Activated CD8-positive, alpha-beta T cell treated with anti-CD3 and anti-CD28 coated beads, Interleukin-2, amount 10 ng/mL, durations not matched to agents 7 days and 5 days (primary cell): ENCODE results near the gene BTN3A1. TPM values are rescaled to one million over a fixed set of nuclear protein-coding genes. Genes with fewer than 3 reads are reported as not detected.
"Not testable (repeated sequence)": the region's sequence is repeated elsewhere in the genome, so short reads cannot be mapped to it uniquely, and the experiment has no call there.

Source experiments
- ATAC-seq: fragments of 150-1000 bp; cut with Tn5 transposase; one replicate; pipeline ENCODE4 v1.10.0; 2021; ENCODE audit warnings: moderate library complexity
- CTCF ChIA-PET: fragments of 350-600 bp; sonication (Branson Sonifier 250); formaldehyde crosslinking; loops from one replicate; lab custom pipeline; 2021; ENCODE audit warnings: antibody characterized with exemption; lab: Charles Lee
- POLR2A ChIA-PET: fragments of 350-600 bp; sonication (Branson Sonifier 250); formaldehyde crosslinking; loops from one replicate; lab custom pipeline; 2021; ENCODE audit warnings: antibody characterized with exemption; lab: Charles Lee
- DNase-seq: peaks from one replicate; pipeline ENCODE4 v3.0.0-alpha.2; 2020
- H3K27ac Mint-ChIP-seq: one replicate; pipeline ENCODE4 v1.8.0; 2021; ENCODE audit warnings: mild to moderate bottlenecking, mixed read lengths
- H3K27me3 Mint-ChIP-seq: one replicate; pipeline ENCODE4 v1.8.0; 2021; ENCODE audit warnings: low read depth, mixed read lengths
- H3K36me3 Mint-ChIP-seq: one replicate; pipeline ENCODE4 v1.8.0; 2021; ENCODE audit warnings: low read depth, mixed read lengths
- H3K4me1 Mint-ChIP-seq: one replicate; pipeline ENCODE4 v1.8.0; 2021; ENCODE audit warnings: low read depth, mixed read lengths
- H3K4me3 Mint-ChIP-seq: one replicate; pipeline ENCODE4 v1.8.0; 2021; ENCODE audit warnings: mild to moderate bottlenecking, mixed read lengths
- H3K9me3 Mint-ChIP-seq: one replicate; pipeline ENCODE4 v1.8.0; 2022; ENCODE audit warnings: mixed read lengths; ENCODE audit not compliant: insufficient read depth
- total RNA-seq, 2 experiments: library from RNA; stranded (reverse); gene quantifications; one replicate each; pipeline ENCODE4 v1.2.3, GENCODE V29; 2021

BTN3A1 gene
- total RNA-seq, 2 experiments from 2014 or later, result 45.6 to 47.9 TPM

DNA sequence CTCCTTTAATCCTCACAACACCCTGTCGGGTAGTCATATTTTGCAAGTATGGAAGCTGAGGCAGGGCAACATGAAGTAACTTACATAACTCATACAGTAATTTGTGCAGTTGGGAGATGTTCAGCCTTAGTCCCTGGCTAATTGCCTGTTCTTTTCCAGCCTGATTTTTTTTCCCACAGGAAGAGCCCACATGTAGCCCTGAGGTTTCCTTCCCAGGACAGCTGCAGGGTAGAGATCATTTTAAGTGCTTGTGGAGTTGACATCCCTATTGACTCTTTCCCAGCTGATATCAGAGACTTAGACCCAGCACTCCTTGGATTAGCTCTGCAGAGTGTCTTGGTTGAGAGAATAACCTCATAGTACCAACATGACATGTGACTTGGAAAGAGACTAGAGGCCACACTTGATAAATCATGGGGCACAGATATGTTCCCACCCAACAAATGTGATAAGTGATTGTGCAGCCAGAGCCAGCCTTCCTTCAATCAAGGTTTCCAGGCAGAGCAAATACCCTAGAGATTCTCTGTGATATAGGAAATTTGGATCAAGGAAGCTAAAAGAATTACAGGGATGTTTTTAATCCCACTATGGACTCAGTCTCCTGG lies 50.7 kb downstream of the BTN3A1 start:
- Mint-ChIP-seq H3K9me3 (no peaks in the 10 kb centered on the region), H3K4me1 (peaks cover 13% of the 10 kb centered on the region), H3K36me3 (peaks cover 33% of the 10 kb centered on the region), H3K27ac (no peak overlapping the region), H3K27me3 (no peaks in the 10 kb centered on the region), H3K4me3 (no peak overlapping the region)
- CTCF ChIA-PET, result interaction anchor here (1.6 kb wide), 1 partner anchor 111 kb away, joined by 3 read pairs; no protein-coding TSS in a partner anchor
- DNase-seq (no peak), ATAC-seq (no peak)
- POLR2A ChIA-PET, result no interaction called here

DNA sequence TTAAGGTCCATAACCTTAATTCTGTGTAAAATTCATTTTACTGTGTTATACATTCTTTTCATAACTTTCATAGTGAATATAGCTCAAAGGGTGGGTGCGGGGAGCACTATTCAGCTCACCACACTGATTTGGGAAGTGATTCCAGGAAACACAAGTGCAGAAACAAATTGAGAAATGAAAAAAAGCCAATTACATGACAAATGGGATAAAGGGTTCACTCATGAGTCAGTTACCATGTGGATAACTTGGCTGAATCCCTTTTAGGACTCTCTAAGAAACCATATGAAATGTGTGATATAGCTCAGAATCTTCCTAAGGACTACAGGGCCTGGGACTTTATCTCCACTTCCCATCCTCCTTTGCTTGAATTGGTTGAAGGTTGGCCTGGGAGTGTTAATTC lies 52.6 kb downstream of the BTN3A1 start:
- ChIA-PET POLR2A (interaction anchor here (2.6 kb wide), 1 partner anchor 18 kb away, joined by 9 read pairs; no protein-coding TSS in a partner anchor), CTCF (interaction anchor here (1.2 to 2.7 kb wide), 4 partner anchors 10 to 113 kb away, joined by 3 to 9 read pairs (median 4); no protein-coding TSS in a partner anchor)
- H3K27ac Mint-ChIP-seq, result no peak overlapping the region
- H3K36me3 Mint-ChIP-seq, result peaks cover 32% of the 10 kb centered on the region
- H3K9me3 Mint-ChIP-seq, result no peaks in the 10 kb centered on the region
- DNase-seq (no peak), ATAC-seq (no peak)
- H3K4me1 Mint-ChIP-seq, result peaks cover 23% of the 10 kb centered on the region
- no peak overlapping the region for H3K4me3 Mint-ChIP-seq
- no peaks in the 10 kb centered on the region for H3K27me3 Mint-ChIP-seq

DNA sequence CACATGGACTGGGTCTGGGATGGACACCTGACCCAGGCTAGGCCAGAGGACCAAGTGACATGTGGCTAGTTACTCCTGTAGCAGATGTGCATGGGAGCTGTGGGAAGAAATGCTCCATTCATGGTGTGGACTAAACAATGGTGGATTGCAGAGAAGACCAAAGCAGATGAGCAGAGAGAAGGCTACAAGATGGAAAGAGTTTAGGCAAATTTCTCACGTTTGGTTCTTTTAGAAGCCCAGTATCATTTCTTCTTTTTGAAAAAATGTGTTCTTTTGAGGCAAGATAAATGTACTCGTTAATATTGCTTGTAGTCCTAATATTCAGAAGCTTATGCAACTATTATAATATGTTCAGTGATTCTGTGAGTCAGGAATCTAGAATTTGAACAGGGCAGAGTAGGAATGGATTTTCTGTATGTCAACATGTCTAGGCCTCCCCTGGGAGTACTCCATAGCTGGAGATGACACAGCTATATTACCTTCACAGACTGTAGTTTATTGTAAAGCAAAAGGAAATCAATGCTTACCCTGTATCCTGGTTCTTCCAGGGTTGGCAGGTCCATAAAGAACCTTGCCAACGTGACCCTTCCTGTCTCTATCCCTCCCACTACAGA lies 53.4 kb downstream of the BTN3A1 start:
- Mint-ChIP-seq H3K36me3 (peaks cover 32% of the 10 kb centered on the region), H3K9me3 (no peaks in the 10 kb centered on the region), H3K27ac (no peak overlapping the region), H3K27me3 (no peaks in the 10 kb centered on the region), H3K4me1 (peaks cover 31% of the 10 kb centered on the region), H3K4me3 (no peak overlapping the region)
- DNase-seq (no peak), ATAC-seq (no peak)
- CTCF ChIA-PET, result interaction anchor here (1.2 to 2.7 kb wide), 5 partner anchors 9 to 140 kb away, joined by 3 to 9 read pairs (median 3); no protein-coding TSS in a partner anchor
- POLR2A ChIA-PET, result interaction anchor here (1.1 to 2.6 kb wide), 3 partner anchors 9 to 18 kb away, joined by 3 to 9 read pairs (median 4); no protein-coding TSS in a partner anchor

DNA sequence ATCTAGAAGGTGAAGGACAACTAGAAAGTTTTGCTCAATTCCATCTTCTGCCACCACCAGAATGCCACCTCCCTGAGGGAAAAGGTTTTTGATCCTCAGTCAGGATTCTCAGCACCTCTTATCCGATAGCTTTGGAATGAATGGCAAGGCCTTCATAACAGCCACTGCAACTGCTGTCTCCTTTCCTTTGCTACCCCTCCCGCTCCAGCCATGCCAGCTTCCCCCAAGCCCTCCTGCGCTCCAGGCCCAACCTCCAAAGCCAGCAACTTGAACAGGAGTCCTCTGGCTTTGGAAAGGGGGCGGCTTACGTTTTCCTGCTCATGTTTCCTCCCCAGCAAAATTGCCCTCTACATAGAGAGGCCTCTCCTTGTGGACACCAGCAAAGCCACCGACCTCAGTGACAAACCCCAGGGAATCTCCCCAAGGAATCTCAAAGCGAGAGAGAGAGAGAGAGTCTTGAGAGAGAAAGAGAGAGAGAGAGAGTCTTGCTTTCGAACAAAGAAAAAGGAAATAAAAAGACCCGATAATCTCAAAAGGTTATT lies 55.3 kb downstream of the BTN3A1 start:
- peak overlapping the region; percentile 97 for H3K27ac Mint-ChIP-seq
- ChIA-PET POLR2A (no interaction called here), CTCF (no interaction called here)
- H3K4me1 Mint-ChIP-seq, result peaks cover 45% of the 10 kb centered on the region
- DNase-seq (no peak), ATAC-seq (peak; percentile 28)
- H3K36me3 Mint-ChIP-seq, result peaks cover 41% of the 10 kb centered on the region
- no peaks in the 10 kb centered on the region for H3K9me3 Mint-ChIP-seq
- no peaks in the 10 kb centered on the region for H3K27me3 Mint-ChIP-seq
- H3K4me3 Mint-ChIP-seq, result peak overlapping the region; percentile 99

DNA sequence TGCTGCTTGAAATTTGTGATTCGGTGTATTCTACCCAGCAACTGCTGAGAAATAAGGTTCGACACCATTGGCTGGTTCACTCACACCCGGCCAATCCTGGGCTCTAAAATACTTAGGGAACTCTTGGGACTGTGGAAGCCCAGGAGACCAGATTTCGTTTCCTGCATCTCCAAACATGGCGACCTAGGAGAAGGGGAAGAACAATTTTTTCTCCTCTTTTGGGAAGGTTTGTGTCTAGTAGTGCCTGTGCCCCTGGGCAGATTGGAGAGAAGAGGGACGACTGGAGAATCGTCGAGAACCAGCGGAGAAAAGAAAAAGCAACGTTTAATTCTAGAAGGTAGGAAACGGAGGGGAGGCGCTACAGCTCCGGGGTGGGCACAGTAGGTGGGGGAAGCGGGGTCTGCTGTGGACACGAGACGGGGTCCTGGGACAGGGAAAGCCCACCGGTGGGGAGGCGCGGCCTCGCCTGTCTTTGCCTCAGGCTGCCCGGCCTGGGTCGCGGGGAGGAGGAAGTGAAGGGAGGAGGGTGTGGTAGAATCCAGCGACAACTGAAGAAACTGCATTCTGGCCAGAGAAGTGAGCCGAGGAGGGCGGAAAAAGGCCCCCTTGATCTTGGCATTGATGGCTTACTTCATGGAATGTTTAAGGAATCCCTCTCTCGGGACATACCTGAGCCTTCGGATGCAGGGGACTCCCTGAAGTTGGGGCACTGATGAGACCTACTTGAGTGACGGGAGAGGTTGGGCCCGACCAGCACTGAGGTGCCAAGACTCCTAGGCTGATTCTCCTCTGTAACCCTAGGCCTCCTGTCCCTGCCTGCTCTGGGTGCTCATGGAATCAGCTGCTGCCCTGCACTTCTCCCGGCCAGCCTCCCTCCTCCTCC lies 56.0 kb downstream of the BTN3A1 start, which contains the start of gene BTN2A1:
BTN2A1 (plus strand) TSS at position 150 of the 883 bp plus-strand sequence; CDS start at position 832, 682 bp downstream.
- DNase-seq (peak; percentile 83), ATAC-seq (peak; percentile 99)
- H3K36me3 Mint-ChIP-seq, result peaks cover 48% of the 10 kb centered on the region
- peak within 1 kb of the TSS; percentile 99 for H3K4me3 Mint-ChIP-seq
- ChIA-PET CTCF (interaction anchor here (1.3 kb wide), 1 partner anchor 111 kb away, joined by 3 read pairs; no protein-coding TSS in a partner anchor), POLR2A (interaction anchor here (1.6 kb wide), 1 partner anchor 16 kb away, joined by 4 read pairs; no protein-coding TSS in a partner anchor)
- H3K9me3 Mint-ChIP-seq, result no peaks in the 10 kb centered on the region
- peaks cover 51% of the 10 kb centered on the region for H3K4me1 Mint-ChIP-seq
- peak within 1 kb of the TSS; percentile 97 for H3K27ac Mint-ChIP-seq
- no peaks in the 10 kb centered on the region for H3K27me3 Mint-ChIP-seq

DNA sequence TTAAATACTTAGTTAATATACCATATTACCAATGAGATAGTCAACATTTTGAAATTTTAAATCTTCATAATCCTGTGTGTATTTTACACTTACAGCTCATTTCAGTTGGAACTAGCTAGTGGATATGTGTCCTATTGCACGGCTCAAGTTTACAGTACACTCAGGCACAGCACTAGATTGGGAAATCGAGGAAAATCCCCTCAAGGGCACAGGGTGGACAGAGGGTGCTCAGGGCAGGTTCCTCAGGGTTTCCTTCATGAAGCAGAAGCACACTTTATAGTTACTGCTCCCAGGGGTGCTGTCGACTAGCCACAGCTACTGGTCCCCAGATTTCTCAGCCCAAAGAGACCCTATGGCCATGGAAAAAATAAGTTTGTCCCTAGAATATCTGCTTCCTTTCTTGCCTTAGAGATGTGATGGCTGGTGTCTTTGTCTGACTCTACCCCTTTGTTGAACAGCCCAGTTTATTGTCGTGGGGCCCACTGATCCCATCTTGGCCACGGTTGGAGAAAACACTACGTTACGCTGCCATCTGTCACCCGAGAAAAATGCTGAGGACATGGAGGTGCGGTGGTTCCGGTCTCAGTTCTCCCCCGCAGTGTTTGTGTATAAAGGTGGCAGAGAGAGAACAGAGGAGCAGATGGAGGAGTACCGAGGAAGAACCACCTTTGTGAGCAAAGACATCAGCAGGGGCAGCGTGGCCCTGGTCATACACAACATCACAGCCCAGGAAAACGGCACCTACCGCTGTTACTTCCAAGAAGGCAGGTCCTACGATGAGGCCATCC lies 57.1 kb downstream of the BTN3A1 start:
- DNase-seq, result no peak
- H3K36me3 Mint-ChIP-seq, result peaks cover 60% of the 10 kb centered on the region
- H3K4me3 Mint-ChIP-seq, result peak overlapping the region; percentile 53
- CTCF ChIA-PET, result interaction anchor here (1.3 kb wide), 1 partner anchor 110 kb away, joined by 3 read pairs; no protein-coding TSS in a partner anchor
- H3K27ac Mint-ChIP-seq, result peak overlapping the region; percentile 40
- H3K4me1 Mint-ChIP-seq, result peaks cover 59% of the 10 kb centered on the region
- H3K9me3 Mint-ChIP-seq, result no peaks in the 10 kb centered on the region
- H3K27me3 Mint-ChIP-seq, result no peaks in the 10 kb centered on the region
- POLR2A ChIA-PET, result interaction anchor here (1.6 kb wide), 1 partner anchor 14 kb away, joined by 4 read pairs; no protein-coding TSS in a partner anchor
- no peak for ATAC-seq

DNA sequence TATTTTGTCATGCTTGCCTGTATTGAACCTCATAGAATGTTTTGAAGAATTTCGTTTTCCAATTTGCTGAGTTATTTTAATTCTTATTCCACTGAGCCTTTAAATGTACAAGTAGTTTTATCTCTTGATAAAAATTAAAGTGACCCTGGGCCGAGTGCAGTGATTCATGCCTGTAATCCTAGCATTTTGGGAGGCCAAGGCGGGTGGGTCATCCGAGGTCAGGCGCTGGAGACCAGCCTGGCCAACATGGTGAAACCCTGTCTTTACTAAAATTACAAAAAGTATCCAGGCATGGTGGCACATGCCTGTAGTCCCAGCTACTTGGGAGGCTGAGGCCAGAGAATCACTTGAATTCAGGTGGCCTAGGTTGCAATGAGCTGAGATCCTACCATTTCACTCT lies 59.3 kb downstream of the BTN3A1 start:
- ChIA-PET POLR2A (interaction anchor here (1.3 kb wide), 1 partner anchor 210 kb away, joined by 3 read pairs; a partner anchor contains a TSS), CTCF (interaction anchor here (0.8 kb wide), 1 partner anchor 12 kb away, joined by 3 read pairs; no protein-coding TSS in a partner anchor)
- not testable (repeated sequence) for H3K9me3 Mint-ChIP-seq, DNase-seq, H3K4me3 Mint-ChIP-seq, ATAC-seq, H3K27me3 Mint-ChIP-seq, H3K27ac Mint-ChIP-seq
- peaks cover 80% of the 10 kb centered on the region for H3K36me3 Mint-ChIP-seq
- H3K4me1 Mint-ChIP-seq, result peaks cover 63% of the 10 kb centered on the region

DNA sequence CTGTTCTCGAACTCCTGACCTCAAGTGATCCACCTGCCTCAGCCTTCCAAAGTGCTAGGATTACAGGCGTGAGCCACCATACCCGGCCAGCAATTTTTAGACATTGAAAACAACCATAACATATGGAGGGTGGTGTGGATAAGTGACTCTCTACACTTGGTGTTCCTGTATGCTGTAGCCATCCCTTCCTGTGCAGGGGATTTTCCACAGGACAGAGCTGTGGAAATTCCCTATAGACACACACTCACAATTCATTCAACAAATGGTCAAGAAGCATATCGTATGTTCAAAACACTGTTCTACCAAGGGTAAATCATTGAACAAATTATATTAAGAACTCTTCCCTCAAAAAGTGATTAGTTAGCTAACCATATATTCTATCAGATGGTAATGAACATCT lies 61.9 kb downstream of the BTN3A1 start:
- H3K9me3 Mint-ChIP-seq, result no peaks in the 10 kb centered on the region
- H3K4me1 Mint-ChIP-seq, result peaks cover 47% of the 10 kb centered on the region
- DNase-seq (no peak), ATAC-seq (no peak)
- CTCF ChIA-PET, result interaction anchor here (1.0 to 1.4 kb wide), 4 partner anchors 9 to 123 kb away, joined by 3 to 7 read pairs (median 4); no protein-coding TSS in a partner anchor
- peaks cover 93% of the 10 kb centered on the region for H3K36me3 Mint-ChIP-seq
- H3K27ac Mint-ChIP-seq, result peak overlapping the region; percentile 13
- POLR2A ChIA-PET, result interaction anchor here (0.7 to 1.0 kb wide), 2 partner anchors 8 to 10 kb away, joined by 4 to 5 read pairs; no protein-coding TSS in a partner anchor
- no peak overlapping the region for H3K4me3 Mint-ChIP-seq
- H3K27me3 Mint-ChIP-seq, result no peaks in the 10 kb centered on the region

DNA sequence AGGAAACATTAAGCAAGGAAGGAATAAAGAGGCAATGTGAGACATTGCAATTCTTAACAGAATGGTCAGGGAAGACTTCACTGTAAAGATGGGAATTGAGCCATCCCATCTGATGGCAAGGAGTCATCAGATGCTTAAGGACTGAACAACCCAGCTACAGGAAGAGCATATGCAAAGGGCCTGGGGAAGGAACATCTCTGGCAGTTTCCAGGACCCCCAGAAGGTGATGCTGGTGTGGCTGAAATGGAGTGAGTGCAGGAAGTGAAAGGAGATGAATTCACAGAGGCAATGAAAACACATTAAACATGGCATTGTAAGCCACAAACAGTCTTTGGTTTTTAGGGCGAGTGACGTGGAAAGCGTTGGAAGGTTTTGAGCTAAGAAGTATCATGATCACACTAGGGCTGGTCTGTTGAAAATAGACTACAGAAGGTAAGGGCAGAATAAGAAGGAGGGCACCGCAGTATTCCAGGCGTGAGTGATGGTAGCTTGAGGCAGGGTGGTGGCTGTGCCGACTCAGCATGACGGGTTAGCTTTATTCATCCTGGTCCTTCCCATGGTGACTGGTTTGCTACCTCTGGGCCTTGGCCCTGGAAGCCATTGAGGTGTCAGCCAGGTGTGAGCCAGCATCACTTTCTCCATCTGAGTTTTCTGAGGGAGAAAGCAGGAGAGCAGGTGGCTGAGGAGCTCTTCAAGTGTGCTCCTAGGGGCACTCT lies 62.5 kb downstream of the BTN3A1 start:
- Mint-ChIP-seq H3K27ac (peak overlapping the region; percentile 59), H3K9me3 (no peaks in the 10 kb centered on the region), H3K4me1 (peaks cover 41% of the 10 kb centered on the region), H3K27me3 (no peaks in the 10 kb centered on the region), H3K4me3 (no peak overlapping the region), H3K36me3 (peaks cover 90% of the 10 kb centered on the region)
- ATAC-seq (no peak), DNase-seq (no peak)
- POLR2A ChIA-PET, result interaction anchor here (0.7 to 1.2 kb wide), 3 partner anchors 9 to 25 kb away, joined by 3 to 5 read pairs (median 4); no protein-coding TSS in a partner anchor
- CTCF ChIA-PET, result interaction anchor here (1.0 to 1.4 kb wide), 4 partner anchors 9 to 123 kb away, joined by 3 to 7 read pairs (median 4); no protein-coding TSS in a partner anchor
